T1000 (cell line): ENCODE results near the gene EVC2.

Experiments used
- DNase-seq: peaks from one replicate; lab custom pipeline; 2025; ENCODE audit warnings: mixed read lengths; lab: John Stamatoyannopoulos, UW

Gene EVC2

DNA sequence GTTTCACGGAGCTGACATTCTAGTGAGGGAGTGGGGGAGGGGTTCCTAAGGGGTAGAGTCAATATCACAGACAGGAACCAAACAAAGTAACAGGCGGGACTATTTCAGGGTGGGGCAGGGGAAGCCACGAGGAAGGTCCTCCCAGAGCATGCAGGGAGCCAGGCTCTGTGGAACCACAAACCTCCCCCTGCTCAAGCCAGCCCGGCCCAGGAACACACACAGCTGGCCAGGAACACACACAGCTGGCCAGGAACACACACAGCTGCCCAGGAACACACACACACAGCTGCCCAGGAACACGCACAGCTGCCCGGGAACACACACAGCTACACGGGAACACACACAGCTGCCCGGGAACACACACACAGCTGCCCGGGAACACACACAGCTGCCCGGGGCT lies 24.8 kb downstream of the EVC2 start:
- DNase-seq: no peak

DNA sequence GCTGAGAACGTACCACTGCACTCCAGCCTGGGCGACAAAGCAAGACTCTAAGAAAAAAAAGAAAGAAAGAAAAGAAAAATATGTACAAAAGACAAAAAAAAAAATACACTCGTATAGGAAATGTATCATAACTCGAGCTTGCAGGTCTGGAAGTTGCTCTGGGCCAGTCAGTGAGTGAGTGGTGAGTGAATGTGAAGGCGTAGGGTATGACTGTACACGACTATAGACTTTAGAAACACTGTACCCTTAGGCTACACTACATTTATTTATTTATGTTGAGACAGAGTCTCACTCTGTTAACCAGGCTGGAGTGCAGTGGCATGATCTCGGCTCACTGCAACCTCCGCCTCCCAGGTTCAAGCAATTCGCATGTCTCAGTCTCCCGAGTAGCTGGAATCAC lies 29.4 kb downstream of the EVC2 start:
- no peak for DNase-seq

DNA sequence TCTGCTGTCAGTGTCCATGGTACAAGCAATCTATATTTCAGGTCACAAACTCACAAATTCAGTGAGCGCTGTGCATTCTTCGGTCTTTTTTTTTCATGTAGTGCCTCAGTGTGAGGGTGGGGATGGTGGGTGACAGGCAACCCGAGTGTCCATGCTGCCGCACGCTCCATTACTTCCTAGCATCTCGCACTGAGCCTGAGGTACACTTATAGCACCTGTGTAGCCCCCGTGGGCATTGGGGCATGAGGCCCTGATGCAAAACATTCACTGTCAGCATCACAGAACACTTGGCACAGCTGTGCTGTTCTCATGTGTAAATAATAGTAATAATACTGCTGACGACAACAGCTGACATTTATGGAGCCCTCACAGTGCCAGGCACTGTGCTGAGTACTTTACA lies 31.6 kb downstream of the EVC2 start:
- DNase-seq: no peak

DNA sequence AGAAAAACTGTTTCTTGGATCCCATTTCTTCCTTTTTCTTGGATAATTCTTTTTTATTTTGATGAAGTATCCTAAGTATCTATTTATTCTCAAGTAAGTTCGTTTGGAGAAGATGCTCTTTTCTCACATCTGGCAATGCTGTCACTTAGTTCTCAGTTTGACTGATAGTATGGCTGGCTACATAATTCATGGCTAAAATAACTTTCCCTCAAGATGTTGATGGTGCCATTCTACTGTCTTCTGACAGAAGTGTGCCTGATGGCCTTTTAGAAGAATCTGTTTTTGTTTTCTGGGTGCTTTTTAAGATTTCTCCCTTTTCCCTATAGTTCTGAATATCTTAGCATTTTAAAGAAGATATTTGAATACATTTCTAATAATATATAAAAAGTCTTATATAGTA lies 41.6 kb downstream of the EVC2 start:
- DNase-seq: no peak

DNA sequence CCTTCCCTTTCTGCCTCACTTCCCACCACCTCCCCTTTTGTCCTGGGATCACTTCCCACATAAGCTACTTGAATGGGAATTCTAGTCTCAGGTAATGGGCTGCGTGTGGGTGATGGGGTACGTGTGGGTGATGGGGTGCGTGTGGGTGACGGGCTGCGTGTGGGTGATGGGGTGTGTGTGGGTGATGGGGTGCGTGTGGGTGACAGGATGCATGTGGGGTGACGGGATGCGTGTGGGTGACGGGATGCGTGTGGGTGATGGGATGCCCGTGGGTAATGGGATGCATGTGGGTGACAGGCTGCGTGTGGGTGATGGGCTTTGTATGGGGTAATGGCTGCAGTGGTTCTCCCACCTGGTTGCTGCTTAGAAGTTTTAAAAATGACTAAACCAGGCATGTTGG lies 43.6 kb downstream of the EVC2 start:
- DNase-seq: no peak

DNA sequence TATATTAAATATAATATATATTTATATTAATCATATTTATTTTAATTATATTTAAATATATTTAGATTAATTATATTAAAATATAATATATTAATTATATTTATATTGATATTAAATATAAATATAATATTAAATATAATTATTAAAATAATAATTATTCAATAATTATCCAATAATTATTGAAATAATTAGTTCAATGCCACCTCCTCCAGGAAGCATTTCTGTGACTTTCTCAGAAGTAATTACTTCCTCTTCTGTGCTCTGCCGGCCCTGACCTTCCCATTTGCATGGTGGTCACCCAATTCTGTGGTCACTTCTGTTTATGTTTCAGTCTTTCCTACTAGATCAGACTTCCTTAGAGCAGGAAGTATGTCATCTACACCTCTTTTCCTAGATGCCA lies 45.8 kb downstream of the EVC2 start:
- no peak for DNase-seq

DNA sequence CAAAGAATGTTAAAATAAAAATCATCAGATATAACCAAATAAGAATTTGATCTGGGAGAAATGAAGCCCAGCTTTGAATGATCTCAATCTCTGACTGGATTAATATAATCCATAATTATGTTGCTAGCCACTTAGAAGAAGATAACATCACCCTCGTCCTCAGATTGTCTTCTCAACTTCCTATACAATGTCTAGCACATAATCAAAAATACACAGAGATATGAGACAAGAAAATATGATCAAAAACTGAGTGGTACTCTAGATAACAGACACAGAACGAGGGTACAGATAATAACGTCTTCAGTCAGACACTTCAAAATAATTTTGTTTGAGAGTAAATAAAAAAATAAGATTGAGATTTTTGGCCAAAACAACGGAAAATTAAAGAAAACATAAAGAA lies 47.1 kb downstream of the EVC2 start:
- no peak for DNase-seq

DNA sequence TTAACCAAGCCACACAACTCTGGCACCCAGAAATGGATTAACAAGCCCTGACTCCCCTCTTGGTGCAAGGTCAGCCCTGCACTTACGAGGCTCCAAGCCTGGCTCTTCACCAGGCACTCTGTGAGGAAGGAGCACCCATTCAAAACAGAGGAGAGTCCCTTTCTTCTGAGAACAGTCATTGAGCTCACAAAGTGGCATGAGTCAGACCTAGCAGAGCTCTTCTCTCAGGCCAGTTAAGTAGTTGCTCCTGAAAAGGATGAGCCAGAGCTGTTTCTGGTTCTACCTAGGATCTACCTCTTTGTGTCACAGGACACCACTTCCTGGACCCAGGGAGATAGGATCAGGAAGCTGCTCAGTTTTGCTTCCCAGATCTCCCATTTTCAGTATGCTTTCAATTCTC lies 48.2 kb downstream of the EVC2 start:
- no peak for DNase-seq

DNA sequence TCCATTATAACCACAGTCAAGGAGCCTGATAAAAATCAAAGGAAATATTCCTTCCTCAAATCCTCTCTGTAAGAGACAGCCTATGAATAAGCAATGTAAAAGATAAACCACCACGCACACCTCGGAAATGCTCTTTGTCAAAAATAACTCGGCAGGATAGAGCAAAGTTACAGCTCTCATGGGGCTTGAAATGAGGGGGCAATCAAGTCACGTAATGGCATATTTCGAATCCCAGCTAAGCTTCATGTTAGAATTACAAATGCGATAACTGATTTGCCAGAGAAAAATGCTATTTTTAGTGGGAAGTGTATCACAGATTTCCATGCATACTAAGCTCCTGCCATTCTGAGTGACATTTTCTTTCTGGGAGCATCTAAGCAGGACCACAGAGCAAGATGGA lies 49.4 kb downstream of the EVC2 start:
- DNase-seq: no peak

DNA sequence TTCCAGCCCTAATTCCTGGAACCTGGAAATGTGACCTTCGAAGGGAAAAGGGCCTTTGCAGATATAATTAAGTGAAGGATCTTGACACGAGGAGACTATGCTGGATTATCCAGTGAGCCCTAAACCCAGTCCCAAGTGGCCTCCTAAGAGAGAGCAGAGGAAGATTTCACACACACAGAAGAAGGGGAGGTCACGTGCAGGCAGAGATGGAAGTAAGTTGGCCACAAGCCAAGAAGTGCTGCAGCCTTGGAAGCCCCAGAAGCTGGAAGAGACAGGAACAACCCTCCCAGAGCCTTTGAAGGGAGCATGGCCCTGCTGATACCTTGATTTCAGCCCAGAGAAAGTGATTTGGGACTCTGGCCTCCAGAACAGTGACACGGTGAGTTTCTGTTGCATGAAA lies 51.9 kb downstream of the EVC2 start:
- no peak for DNase-seq

DNA sequence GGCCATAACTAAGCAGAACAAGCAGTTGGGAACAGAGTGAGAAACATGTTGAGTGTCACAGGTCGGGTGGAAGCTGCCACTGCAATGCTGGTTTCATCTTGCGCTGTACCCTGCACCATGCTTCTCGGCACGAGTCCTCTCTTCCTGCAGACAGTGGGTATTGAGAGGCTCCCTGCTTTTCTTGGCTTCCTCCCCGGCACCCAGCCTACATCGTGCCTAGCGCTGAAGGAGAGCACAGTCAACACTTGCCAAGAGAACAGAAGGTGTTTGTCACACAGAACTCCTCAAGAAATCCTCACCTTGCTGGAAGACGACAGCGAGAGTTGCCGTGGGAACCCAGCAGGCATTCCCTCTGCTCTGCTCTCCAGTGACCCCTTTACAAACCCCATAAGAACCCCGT lies 53.6 kb downstream of the EVC2 start:
- DNase-seq: no peak

DNA sequence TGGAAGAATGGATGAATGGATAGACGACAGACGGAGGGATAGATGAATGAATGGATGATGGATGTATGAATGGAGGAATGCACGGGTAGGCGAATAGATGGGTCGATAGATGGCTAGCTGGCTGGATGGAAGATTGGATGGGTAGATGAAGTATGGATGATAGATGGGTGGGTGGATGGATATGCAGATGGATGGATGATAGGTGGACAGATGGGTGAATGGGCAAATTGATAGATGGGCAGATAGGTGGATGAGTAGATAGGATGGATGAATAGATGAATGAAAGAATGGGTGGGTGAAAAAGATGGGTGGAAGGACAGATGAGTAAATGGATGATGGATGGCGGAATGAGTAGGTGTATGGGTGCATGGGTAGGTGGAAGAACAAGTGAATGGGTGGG lies 57.3 kb downstream of the EVC2 start:
- DNase-seq: no peak

DNA sequence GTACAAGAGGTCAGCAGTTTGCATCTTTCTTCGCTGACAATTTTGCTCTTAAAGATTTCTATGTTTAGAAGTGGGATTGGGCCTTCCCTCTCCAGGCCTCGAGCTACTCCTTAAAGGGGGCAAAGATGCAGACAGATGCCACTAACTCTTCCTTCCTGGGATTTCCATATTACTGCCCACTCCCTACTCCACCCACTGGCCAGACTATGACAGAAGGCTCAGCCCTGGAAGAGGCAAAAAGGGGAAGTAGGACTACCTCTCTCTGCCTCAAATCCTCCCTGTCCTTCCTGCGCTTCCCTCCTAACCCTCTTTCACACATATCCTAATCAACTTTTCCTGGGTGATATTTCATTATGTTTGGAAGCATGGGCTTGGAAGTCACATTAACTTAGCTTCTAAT lies 58.3 kb downstream of the EVC2 start:
- no peak for DNase-seq

DNA sequence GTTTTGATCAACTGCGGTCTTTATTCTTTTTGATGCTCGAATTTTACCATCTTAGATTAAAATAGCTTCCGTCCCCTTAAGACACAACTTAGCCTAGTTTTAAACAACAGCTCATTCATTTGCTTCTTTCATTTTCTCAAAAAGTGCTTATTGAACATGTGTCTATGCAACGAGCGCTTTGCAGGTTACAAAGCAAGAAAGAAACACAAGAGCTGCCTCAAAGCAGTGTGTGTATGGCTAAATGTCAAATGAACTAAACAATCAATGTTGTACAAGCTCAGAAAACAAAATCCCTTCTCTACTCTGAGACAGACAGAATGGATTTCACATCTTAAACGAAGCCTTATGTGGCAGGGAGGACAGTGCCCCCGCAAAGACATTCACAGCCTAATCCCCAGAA lies 61.0 kb downstream of the EVC2 start:
- DNase-seq: no peak

DNA sequence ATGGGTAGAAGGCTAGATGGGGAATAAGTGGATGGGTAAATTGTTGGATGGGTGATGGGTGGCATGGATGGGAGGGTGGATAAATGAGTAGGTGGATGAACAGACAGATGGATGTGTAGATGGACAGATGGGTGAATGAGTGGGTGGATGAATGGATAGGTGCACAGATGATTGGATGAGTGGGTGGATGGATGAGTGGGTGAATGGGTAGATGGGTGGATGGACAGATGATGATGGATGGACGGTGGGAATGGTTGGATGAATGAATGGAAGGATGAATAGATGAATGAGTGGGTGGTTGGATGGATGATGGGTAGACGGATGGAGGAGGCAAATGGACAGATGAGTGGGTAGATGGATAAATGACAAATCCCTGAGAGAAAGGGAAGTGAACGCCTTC lies 68.3 kb downstream of the EVC2 start:
- no peak for DNase-seq

DNA sequence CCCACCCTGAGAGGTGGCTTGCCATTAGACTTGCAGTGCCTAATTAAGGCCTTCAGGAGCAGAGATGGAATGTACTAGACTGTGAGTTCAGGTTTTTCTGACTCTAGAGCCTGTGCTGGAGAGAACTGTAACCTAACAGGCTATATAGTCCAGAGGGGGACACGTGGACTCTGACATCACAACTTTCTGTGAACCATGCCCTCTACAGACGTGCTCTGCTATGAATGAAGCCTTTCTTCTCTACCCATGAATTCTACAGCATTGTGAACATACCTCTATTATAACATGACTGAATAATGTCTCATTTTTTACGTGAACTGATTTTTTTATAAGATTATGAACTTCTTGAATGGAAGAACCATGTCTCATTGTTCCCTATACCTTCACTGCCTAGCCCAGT lies 68.8 kb downstream of the EVC2 start:
- no peak for DNase-seq

DNA sequence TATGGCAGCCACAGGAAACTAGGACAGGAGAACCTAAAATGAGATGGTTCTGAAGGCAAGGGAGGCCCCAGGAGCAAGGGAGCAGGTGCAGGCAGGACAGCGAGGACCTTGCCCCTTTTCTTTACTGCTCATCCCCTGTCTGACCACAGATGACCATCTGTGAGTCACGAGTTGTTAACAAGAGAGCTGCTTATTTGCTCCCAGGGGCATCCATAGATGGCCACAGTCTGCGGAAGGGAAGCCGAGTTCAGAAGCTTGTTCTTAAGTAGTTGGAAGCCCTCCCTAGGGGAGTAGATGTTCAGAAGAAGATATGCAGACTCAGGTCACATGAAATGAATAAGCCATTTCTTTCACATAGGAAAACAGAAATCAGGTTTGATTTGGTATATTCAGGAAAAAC lies 69.4 kb downstream of the EVC2 start:
- DNase-seq: no peak

DNA sequence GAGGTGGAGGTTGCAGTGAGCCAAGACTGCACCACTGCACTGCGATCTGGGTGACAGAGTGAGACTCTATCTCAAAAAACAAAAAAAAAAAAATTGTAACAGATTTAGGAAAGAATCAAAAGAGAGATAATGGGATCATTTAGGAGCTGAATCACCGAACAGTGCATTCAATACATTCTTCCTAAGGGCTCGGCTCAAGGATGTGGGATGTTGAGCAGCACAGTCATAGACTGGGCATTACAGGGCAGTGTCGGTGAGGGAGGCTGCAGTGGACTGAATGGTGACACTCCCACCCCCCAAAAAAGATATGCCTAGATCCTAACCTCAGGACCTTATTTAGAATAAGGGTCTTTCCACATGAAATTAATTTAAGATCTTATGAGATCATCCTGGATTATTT lies 70.0 kb downstream of the EVC2 start:
- no peak for DNase-seq

DNA sequence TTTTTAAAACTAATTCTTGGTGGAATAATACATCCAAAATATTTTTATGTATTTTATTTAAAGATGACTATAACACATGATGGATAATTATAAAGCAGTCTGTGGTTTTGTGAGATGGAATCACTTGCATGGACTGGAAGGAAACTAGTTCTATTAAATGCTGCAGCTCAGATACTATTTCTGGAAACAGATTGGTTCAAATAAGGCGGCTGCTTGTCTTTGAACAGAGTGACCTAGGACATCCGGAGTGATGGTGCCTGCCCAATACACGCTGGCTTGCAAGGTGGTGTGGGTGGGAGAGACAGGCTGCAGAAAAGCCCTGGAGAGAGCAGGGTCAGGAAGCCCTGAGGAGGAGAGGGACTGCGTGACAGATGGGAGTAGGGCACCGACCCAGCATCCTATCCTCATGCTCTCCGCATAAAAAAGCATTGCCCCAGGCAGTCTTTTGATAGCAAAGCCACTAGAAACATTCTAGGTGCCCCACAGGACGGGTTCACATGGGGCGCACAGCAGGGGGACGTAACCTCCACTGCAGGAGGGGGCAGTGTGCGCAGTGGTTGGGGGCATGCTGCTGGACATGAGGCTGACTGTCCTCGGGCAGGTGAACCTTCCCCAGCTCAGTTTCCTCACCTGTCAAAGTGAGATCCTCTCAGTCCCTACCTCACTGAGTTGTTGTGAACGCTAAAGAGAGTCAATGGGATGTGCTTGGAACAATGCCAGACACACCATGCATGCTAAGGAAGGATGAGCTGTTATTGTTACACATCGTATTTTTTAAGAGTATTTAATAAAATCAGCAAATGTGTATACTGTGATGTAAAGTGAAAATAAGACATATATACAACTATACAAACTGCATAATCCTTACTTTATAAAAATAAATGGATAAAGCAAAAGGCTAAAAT lies 71.3 kb downstream of the EVC2 start:
- no peak for DNase-seq

DNA sequence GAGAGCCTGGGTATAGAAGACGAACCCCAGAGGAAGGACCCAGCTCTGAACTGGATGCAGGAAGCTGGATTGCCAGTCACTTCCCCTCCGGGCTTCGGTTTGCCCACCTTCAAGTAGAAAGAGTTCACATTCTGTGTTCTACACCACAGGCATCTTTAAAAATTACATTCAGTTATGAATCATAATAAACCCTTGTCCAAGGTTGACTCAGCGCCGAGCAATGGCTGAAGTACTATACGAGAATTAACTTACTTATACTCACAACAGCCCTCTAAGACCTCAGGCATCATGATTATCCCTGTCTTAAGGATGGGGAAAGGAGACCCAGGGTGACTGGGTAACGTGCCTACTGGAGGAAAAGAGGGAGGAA lies 72.5 kb downstream of the EVC2 start:
- no peak for DNase-seq

DNA sequence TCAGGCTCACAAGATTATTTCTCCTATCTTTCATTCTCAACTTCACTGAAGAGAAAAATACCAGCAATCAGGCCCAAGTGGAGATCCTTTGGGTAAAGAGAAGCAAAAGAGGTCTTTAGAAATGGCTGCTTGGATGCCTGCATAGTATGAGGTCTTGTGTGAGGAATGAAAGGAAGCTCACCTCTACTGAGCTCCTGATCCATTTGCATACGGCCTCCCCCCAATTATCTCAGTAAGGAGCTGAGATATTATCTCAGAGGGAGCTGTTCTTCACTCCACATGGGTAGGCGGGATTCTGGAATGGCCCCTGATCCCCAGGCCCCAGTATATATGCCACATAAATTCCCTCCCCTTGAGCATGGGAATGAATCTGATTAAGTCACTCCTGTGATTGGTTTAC lies 75.8 kb downstream of the EVC2 start:
- DNase-seq: no peak

DNA sequence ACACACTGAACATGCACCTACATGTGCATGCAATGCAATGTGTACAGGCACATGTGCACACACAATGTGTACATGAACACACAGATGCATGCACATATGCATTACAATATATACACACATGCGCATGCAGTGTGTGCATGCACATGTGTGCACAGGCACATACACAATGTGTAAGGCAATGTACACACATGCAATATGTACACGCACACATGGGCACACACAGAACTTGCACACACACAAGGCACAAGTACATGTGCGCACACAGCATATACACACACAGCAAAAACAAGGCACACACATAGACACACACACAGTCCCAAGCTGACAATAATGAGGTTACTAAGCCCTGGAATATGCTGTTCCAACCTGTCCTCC lies 76.3 kb downstream of the EVC2 start:
- no peak for DNase-seq

DNA sequence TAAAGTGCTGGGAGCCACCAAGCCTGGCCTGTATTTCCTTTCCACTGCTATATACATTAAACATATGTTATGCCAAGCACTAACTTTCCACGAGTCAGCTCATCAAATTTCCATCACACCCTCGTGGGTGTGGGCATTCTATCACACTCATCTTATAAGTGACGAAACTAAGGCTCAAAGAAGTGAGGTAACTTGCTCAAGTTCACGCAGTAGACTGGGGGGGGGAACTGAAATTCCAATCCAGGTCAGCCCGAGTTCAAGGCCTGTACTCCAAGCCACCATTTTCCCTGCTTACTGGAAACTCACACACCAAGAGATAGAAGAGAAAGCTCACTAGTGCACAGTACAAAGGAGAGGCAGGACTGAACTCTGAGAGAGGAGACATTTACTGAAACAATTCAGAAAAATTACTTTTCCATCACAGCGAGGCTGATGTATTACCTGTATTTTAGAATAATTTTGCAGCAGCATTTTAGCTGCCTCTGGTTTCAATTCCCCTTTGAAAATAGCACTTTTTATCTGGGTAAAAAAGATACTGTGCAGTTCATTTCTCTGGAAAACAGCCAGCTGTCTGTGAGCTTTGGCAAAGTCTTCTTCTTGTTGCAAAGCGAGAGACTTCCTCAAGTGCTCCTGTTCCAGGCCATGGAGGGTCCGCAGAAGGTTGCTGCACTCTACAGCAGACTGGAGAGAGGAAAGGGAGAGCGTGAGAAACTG lies 76.8 kb downstream of the EVC2 start:
- no peak for DNase-seq

DNA sequence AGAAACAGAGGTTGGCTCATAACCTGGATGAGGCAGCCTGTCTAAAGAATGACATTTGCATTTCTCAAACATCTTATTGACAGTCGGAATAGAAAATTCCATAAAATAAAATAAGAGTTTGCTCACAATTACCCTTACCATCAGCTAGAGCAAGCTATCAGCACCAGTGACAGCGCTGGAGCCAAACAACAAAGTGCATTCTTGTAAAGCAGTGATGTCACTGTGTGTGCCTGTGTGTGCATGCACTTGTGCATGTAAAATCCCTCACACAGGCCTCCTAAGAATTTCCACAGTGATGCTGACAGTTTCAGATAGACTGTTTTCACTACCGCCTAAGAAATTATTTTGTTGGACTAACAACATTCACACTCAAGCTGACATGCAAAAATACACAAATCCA lies 77.6 kb downstream of the EVC2 start:
- no peak for DNase-seq
